IMR-90 (cell line): ENCODE data around the gene ANO2. TPM values are rescaled to one million over a fixed set of nuclear protein-coding genes. Genes with fewer than 3 reads are reported as not detected.

Experiments used
- ATAC-seq: fragments of 200-7000 bp; cut with Tn5 transposase; 2 replicates; pipeline ENCODE4 v1.9.1; 2020; ENCODE audit warnings: low read depth, mild to moderate bottlenecking, moderate library complexity
- BruUV-seq: library from RNA; stranded (reverse); fragments of 400-500 nt; replicated peaks from 2 replicates; lab custom pipeline; 2021; lab: Mats Ljungman, UMichigan
- CTCF ChIA-PET: fragments of 300-600 bp; formaldehyde crosslinking; extraction: SDS; loops from one replicate; lab custom pipeline; 2021; ENCODE audit warnings: antibody characterized with exemption; lab: Yijun Ruan, JAX
- POLR2A ChIA-PET: fragments of 300-600 bp; sonication (Branson Sonifier 250); formaldehyde crosslinking; loops from one replicate; lab custom pipeline; 2022; ENCODE audit warnings: antibody characterized with exemption; ENCODE audit not compliant: unreplicated experiment; lab: Charles Lee
- DNase-seq: peaks from one replicate; pipeline ENCODE4 v3.0.0; 2013
- H2AFZ ChIP-seq: replicated peaks from 2 replicates; pipeline ENCODE3; 2013; ENCODE audit warnings: low read length, mild to moderate bottlenecking; ENCODE audit not compliant: poor library complexity
- H2AK5ac ChIP-seq: 2 replicates; pipeline ENCODE4 v1.6.1; 2013; ENCODE audit warnings: low read depth, low read length, inconsistent platforms
- H2AK9ac ChIP-seq: replicated peaks from 2 replicates; pipeline ENCODE3; 2013; ENCODE audit warnings: mild to moderate bottlenecking, low read depth, low read length, moderate library complexity; ENCODE audit not compliant: poor library complexity
- H2BK120ac ChIP-seq: 2 replicates; pipeline ENCODE4 v1.6.1; 2013; ENCODE audit warnings: low read depth, low read length, inconsistent platforms
- H2BK15ac ChIP-seq: 3 replicates; pipeline ENCODE4 v1.6.1; 2013; ENCODE audit warnings: low read depth, low read length, inconsistent platforms
- H2BK20ac ChIP-seq: 2 replicates; pipeline ENCODE4 v1.6.1; 2013; ENCODE audit warnings: low read depth, mild to moderate bottlenecking, inconsistent platforms, low read length, moderate library complexity
- H2BK5ac ChIP-seq: 2 replicates; pipeline ENCODE4 v1.6.1; 2013; ENCODE audit warnings: mild to moderate bottlenecking, low read depth, low read length, inconsistent platforms; ENCODE audit not compliant: poor library complexity, severe bottlenecking
- H3K14ac ChIP-seq: replicated peaks from 2 replicates; pipeline ENCODE4 v1.6.1; 2013; ENCODE audit warnings: low read depth, low read length, inconsistent platforms
- H3K18ac ChIP-seq: 2 replicates; pipeline ENCODE4 v1.6.1; 2013; ENCODE audit warnings: low read depth, low read length, control low read depth
- H3K23ac ChIP-seq: 2 replicates; pipeline ENCODE4 v1.6.1; 2013; ENCODE audit warnings: low read depth, low read length, inconsistent platforms
- H3K27ac ChIP-seq: 2 replicates; pipeline ENCODE4 v1.5.1; 2013; ENCODE audit warnings: mild to moderate bottlenecking, control low read depth, low read length; ENCODE audit not compliant: insufficient read depth
- H3K27me3 ChIP-seq: 2 replicates; pipeline ENCODE4 v1.6.1; 2013; ENCODE audit warnings: low read length; ENCODE audit not compliant: control insufficient read depth, insufficient read depth
- H3K36me3 ChIP-seq: 2 replicates; pipeline ENCODE4 v1.6.1; 2013; ENCODE audit warnings: low read length, mixed read lengths; ENCODE audit not compliant: control insufficient read depth, insufficient read depth
- H3K4ac ChIP-seq: 2 replicates; pipeline ENCODE4 v1.6.1; 2013; ENCODE audit warnings: low read depth, low read length, inconsistent platforms
- H3K4me1 ChIP-seq: 2 replicates; pipeline ENCODE4 v1.6.1; 2013; ENCODE audit warnings: low read length, mixed read lengths; ENCODE audit not compliant: control insufficient read depth, insufficient read depth
- H3K4me2 ChIP-seq: 2 replicates; pipeline ENCODE4 v1.6.1; 2013; ENCODE audit warnings: low read depth, mild to moderate bottlenecking, control low read depth, low read length, moderate library complexity
- H3K4me3 ChIP-seq: 2 replicates; pipeline ENCODE4 v1.5.1; 2013; ENCODE audit warnings: low read depth, mild to moderate bottlenecking, control low read depth, low read length, moderate library complexity; ENCODE audit not compliant: insufficient read depth
- H3K56ac ChIP-seq: 2 replicates; pipeline ENCODE4 v1.6.1; 2013; ENCODE audit warnings: low read length, inconsistent platforms; ENCODE audit not compliant: insufficient read depth; ENCODE audit errors: extremely low read depth
- H3K79me1 ChIP-seq, 2 experiments: 2 replicates each; pipeline ENCODE4 v1.6.1; 2013; ENCODE audit warnings: low read length in 2 of 2, inconsistent platforms in 1 of 2, low read depth in 1 of 2
- H3K9ac ChIP-seq: 2 replicates; pipeline ENCODE4 v1.6.1; 2013; ENCODE audit warnings: low read depth, low read length, control low read depth
- H3K9me1 ChIP-seq: 2 replicates; pipeline ENCODE4 v1.6.1; 2013; ENCODE audit warnings: low read length, inconsistent platforms; ENCODE audit not compliant: insufficient read depth
- H3K9me3 ChIP-seq: 2 replicates; pipeline ENCODE4 v1.6.1; 2013; ENCODE audit warnings: low read length; ENCODE audit not compliant: control insufficient read depth, insufficient read depth
- H4K20me1 ChIP-seq: 2 replicates; pipeline ENCODE4 v1.6.1; 2013; ENCODE audit warnings: low read length, inconsistent platforms; ENCODE audit not compliant: insufficient read depth
- H4K5ac ChIP-seq: 2 replicates; pipeline ENCODE4 v1.6.1; 2013; ENCODE audit warnings: mild to moderate bottlenecking, low read depth, low read length, control low read depth
- H4K8ac ChIP-seq, 2 experiments: 2 replicates each; pipeline ENCODE4 v1.6.1; 2013; ENCODE audit warnings: low read depth in 2 of 2, low read length in 2 of 2, control low read depth in 1 of 2, inconsistent platforms in 1 of 2
- H4K91ac ChIP-seq: 2 replicates; pipeline ENCODE4 v1.6.1; 2013; ENCODE audit warnings: low read depth, low read length, inconsistent platforms; ENCODE audit not compliant: insufficient read depth
- CEBPB ChIP-seq: IDR thresholded peaks from 2 replicates; pipeline ENCODE4 v1.6.1; 2012; ENCODE audit warnings: low read depth, low read length, improper control_type of control experiment
- RAD21 ChIP-seq: IDR thresholded peaks from 2 replicates; pipeline ENCODE4 v1.6.1; 2012; ENCODE audit warnings: low read length, improper control_type of control experiment
- WGBS, 2 experiments: methylation state at CpG; one replicate each; pipeline versions ENCODE4 v1.1.5 to v1.1.7; 2013; ENCODE audit warnings: missing lambda C conversion rate in 2 of 2; ENCODE audit not compliant: insufficient read length in 1 of 2; ENCODE audit errors: extremely low coverage in 2 of 2; 5-methylcytosine and 5-hydroxymethylcytosine counted together
- dilution Hi-C: fragments of 300-500 bp; cut with HindIII; formaldehyde crosslinking; loops from one replicate; pipeline ENCODE4 v1.14.3; 2018; ENCODE audit warnings: low sequenced_read_pairs; ENCODE audit not compliant: unreplicated experiment
- in situ Hi-C: fragments of 300-500 bp; cut with MboI; formaldehyde crosslinking; loops from 3 replicates; pipeline ENCODE4 v1.14.3; 2019; ENCODE audit warnings: low sequenced_read_pairs, inconsistent platforms, mixed read lengths
- intact Hi-C: fragments of 100-400 bp; cut with micrococcal nuclease; formaldehyde crosslinking; loops from 2 replicates; pipeline ENCODE4 v1.10.0; 2022
- polyA plus RNA-seq, 3 experiments: library from polyadenylated mRNA; depleted of rRNA; stranded (reverse); fragments of >200 nt; gene quantifications; 2 replicates each; pipeline ENCODE4 v1.2.3, GENCODE V29; 2012; ENCODE audit warnings: low replicate concordance in 1 of 3
- total RNA-seq: library from RNA; depleted of rRNA; stranded (reverse); fragments of >200 nt; gene quantifications from 2 replicates; pipeline ENCODE4 v1.2.3, GENCODE V29; 2012

Gene ANO2
- total and polyA plus RNA-seq, 2 of the 4 experiments (the other 2 are of a cell fraction) = 0.22 TPM; not detected in 1

GRCh38 chr12:5535541-5535940, 409.5 kb downstream of the ANO2 start:
- intact Hi-C loops = no loop called here
- H3K23ac ChIP-seq = no peak overlapping the region
- ATAC-seq = no peak
- H2AFZ ChIP-seq = no peak overlapping the region
- H3K18ac ChIP-seq = no peak overlapping the region
- no peak overlapping the region for H2AK9ac ChIP-seq
- H3K36me3 ChIP-seq = no peaks in the 10 kb centered on the region
- no peaks in the 10 kb centered on the region for H4K20me1 ChIP-seq
- no peak overlapping the region for H4K8ac ChIP-seq
- H3K79me1 ChIP-seq = no peaks in the 10 kb centered on the region
- H2BK5ac ChIP-seq = no peak overlapping the region
- no TSS peak for BruUV-seq
- no CpG with 5 or more reads among the region's 3 CpGs for WGBS, 2 experiments
- peak; percentile 53 for DNase-seq
- CTCF ChIA-PET = no interaction called here
- H2BK120ac ChIP-seq = no peak overlapping the region
- no peak overlapping the region for H3K4ac ChIP-seq
- no peak overlapping the region for H3K56ac ChIP-seq
- POLR2A ChIA-PET = no interaction called here
- H4K5ac ChIP-seq = no peak overlapping the region
- H2BK15ac ChIP-seq = no peak overlapping the region
- H2AK5ac ChIP-seq = no peak overlapping the region
- no peak overlapping the region for H3K4me2 ChIP-seq
- no peak overlapping the region for H3K9ac ChIP-seq
- no peak overlapping the region for H2BK20ac ChIP-seq
- in situ Hi-C loops = no loop called here
- H3K4me1 ChIP-seq = peaks cover 2% of the 10 kb centered on the region; the same call in 1 of the 2 replicates
- H3K9me1 ChIP-seq = no peaks in the 10 kb centered on the region
- H3K4me3 ChIP-seq = no peak overlapping the region
- no peak overlapping the region for H3K27ac ChIP-seq
- no peak overlapping the region; the same call in 1 of the 2 replicates for H4K91ac ChIP-seq
- H3K27me3 ChIP-seq = peaks cover 10% of the 10 kb centered on the region
- H3K9me3 ChIP-seq = no peaks in the 10 kb centered on the region; the same call in 1 of the 2 replicates
- no peak overlapping the region for H3K14ac ChIP-seq
- dilution Hi-C loops = no loop called here
- TF ChIP-seq CEBPB = peak; percentile 77
- no peak for TF ChIP-seq RAD21
